Stimulated activated CD4-positive, alpha-beta T cell treated with anti-CD3 and anti-CD28 coated beads, TNF-alpha, amount 100 ng/mL, for 1 hour (primary cell): ENCODE measurements around the gene ANO1.

Experiments used
- DNase-seq, 3 donors: peaks; one replicate each; pipeline ENCODE4 v3.0.0-alpha.2; 2020; ENCODE audit warnings: low read depth in 3 of 3, low spot score in 1 of 3

ANO1 gene

DNA sequence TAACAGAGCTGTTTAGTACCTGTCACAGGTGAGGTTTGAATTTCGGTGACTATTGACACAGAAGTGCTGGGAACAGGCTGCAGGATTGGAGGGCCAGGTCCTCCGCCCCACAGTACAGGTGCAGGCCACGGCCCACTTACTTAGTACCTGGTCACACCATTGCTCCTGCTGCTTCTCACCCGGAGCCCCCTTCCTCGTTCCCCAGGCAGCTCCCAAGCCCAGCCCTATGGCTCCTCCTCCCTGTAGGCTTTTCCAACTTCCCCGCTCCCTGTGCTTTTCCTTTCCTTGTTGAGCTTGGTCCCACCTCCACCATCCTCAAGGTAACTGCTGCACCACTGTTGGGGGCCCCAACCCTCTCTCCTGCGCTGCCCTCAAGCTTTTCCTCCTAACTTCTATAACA lies 27.9 kb upstream of the ANO1 start:
- no peak for DNase-seq

DNA sequence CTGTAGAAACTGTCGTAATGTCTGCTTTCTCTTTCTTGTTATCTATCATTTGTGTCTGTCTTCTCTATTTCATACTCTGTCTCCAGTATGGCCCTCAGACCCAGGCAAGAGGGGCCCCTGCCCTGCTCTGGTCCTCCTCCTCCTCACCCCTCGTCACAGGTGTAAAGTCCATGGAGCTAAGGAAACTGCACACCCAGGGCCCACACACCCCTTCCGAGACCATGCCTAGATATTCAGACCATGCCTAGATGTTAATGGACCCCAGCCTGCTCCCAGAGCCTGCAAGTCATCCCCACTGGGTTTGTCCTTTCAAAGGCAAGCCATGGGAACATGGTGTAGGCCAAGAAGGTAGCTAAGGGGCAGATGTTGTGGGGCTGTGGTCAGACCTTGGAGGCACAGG lies 24.1 kb upstream of the ANO1 start:
- no peak for DNase-seq

DNA sequence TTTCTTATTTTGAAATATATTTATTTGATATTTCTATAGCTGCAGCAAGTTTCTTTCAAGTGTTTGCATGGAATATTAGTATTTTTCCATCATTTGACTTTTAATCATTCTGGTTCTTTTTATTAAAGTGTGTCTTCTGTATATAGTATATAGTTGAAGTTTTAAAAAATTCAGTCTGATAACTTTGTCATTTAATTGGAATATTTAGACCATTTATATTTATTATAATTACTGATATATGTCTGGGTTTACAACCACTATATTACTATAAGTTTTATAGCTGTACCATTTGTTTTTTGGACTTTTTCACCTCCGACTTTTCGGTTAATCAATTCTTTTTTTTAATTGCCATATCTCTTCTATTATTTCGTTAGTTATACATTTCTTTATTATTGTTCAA lies 22.7 kb upstream of the ANO1 start:
- no peak for DNase-seq

DNA sequence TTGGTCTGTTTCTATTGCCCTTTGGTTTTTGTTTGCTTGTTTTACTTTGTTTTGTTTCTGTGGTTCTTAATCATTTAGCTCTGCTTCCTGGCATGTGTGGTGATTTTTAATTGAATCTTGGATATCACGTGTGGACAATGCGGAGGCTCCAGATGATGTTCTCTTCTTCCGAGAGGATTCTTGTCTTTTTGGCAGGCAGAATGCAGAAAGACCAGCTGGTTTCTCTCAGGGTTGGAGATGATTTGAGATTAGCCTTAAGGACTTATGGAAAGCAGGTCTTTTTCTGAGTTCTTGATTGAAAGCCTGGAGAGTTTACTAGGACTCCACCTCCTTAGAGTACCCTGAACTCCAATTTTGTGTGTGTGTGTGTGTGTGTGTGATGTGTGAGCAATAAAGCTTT lies 21.0 kb upstream of the ANO1 start:
- DNase-seq, result no peak

DNA sequence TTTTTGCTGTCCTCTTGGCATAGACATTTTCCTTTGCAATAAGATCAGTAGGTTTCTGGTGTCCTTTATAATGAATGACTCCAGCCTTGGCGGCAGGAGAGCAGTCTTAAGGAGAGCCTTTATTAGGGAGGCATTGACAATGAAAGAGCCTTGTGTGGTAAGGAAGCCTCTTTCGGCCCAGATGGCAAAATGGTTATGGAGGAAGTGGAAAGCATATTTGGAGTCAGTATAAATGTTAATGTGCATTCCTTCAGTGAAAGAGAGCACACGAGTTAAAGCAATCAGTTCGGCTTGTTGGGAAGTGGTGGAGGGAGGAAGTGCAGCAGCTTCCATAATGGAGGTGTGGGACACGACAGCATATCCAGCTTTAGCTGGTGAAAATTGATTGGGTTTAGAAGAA lies 18.1 kb upstream of the ANO1 start:
- no peak for DNase-seq

DNA sequence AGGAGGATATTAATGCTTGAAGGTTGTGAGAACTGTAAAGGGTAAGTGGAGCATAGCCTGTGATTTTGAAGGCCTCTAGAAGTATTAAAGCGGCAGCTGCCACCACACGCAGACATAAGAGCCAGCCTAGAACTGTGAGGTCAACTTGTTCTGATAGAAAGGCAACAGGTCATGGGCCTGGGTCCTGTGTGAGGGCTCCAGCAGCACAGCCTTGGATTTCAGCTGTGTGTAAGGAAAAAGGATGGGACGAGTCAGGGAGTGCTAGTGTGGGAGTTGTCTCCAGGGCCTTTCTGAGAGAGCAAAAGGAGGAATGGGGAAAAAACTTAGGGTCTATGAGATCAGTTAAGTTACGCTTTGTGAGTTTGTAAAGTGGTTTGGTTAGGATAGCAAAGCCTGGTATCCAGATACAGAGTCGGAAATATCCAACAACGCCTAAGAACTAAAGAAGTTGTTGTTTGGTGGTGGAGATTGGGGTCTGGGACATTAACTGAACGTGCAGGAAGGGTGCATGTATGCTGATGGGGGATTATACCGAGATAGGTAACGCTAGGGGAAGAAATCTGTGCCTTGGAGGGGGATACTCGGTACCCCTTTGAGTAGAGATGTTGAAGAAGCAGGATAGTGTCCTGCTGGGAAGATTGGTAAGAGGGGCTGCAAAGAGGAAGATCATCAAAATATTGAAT lies 17.4 kb upstream of the ANO1 start:
- DNase-seq, result no peak

DNA sequence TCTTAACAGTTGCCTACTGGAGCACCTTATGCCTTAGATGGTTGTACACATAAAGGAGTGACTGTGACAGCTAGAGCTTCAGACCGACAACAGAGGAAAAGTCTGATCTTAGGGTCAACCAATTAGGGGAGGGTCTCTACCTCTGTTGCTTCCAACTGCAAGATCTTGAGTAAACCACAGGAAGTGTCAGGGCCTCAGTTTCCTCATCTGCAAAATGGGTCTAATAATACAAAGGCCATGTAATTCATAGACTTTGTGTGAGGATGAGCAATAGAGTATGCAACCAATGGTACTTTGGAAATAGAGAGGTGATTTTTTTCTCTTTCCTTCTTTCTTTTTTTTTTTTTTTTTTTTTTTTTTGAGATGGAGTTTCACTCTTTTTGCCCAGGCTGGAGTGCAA lies 16.4 kb upstream of the ANO1 start:
- no peak for DNase-seq

DNA sequence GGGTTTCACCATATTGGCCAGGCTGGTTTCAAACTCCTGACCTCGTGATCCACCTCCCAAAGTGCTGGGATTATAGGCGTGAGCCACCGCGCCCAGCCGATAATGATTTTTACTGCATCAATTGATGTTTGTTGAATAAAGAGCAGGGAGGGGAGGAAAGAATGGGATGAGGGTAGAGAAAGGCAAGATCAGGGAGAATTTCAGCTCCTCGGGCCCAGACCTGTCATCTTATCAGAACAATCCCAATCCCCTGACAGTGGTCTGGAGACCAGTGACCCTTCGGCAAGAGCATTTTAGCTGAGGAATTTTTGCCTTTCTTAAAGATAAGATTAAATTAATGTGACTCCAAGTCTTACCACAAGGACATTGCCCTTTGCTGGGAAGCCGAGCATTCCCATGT lies 15.0 kb upstream of the ANO1 start:
- no peak for DNase-seq

DNA sequence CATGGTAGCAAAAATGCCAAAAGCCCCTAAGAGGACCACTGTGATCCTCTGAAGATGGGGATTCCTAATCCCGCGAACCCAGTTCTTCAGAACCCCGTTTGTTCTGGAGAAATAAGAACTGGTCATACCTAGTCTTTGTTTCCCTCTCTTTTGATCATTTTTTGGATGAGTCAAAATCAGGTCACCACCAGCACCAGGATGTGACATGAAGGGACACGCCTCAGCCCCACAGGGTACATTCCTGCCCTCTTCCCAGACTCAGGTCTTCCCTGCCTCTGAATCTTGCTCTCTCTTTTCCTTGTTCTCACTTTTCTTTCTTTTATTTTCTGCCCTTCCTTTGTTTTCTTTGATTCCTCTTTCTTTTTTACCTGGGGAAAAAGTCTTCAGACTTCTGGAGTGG lies 14.6 kb upstream of the ANO1 start:
- DNase-seq, result no peak

DNA sequence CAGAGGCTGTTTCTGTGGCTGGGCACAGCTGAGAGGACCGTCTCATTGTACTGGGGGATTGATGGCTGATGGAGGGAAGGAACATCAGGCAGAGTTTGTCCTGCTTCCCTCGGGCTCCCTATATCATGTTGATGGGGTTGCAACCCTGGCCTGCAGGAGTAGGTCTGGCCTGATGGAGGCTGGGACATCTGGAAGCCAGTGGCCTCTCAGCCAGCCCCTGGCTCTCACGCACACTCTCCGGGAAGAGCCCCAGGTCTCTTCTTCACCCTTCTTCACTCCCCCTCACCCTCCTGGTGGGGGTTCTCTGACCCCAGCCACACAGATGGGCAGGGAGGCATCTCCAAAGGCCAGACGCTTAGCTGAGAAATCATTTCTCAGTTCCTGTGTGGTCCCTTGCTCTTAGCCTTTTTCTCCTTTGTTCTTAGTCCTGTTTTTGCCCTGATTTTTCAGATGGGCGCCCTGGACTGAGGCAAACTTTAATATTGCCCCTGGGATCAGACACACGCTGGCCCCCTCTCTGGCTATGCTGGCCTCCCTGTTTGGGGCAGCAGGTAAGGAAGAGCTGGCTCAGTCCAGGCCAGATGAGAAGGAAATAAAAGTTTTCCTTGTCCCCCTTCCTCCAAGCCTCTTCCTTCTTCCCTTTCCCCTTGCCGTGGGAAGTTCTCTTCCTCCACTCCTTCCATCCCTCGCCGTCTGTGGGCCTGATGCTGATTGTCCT lies 13.9 kb upstream of the ANO1 start:
- no peak for DNase-seq

DNA sequence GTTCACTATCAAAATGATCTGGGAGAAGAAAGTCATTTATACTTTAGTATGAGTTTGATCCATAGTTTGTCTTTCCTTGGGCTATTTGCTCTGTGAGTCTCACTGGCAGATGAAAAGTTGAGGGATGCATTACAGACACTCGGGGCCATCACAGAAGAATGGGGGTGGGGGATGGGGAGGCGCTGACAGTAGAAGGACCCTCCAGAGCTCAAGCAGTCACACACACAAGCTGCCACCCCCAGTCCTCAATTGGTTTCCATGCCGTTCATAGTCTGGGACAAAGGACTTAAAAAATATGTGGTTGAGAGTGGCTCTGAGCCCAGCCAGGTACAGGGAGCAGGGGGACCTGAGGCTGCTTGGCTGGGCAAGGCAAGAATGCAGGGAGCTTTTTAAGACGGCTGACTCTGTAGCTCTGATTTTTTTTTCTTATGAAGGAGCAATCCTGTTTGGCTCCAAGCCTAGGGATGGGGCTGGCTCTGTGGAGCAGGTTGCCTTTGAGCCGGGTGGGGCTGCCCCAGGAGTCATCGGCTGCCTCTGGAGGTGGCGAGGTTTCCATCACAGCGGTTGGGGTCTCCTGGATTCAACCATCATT lies 13.3 kb upstream of the ANO1 start:
- DNase-seq, result no peak

DNA sequence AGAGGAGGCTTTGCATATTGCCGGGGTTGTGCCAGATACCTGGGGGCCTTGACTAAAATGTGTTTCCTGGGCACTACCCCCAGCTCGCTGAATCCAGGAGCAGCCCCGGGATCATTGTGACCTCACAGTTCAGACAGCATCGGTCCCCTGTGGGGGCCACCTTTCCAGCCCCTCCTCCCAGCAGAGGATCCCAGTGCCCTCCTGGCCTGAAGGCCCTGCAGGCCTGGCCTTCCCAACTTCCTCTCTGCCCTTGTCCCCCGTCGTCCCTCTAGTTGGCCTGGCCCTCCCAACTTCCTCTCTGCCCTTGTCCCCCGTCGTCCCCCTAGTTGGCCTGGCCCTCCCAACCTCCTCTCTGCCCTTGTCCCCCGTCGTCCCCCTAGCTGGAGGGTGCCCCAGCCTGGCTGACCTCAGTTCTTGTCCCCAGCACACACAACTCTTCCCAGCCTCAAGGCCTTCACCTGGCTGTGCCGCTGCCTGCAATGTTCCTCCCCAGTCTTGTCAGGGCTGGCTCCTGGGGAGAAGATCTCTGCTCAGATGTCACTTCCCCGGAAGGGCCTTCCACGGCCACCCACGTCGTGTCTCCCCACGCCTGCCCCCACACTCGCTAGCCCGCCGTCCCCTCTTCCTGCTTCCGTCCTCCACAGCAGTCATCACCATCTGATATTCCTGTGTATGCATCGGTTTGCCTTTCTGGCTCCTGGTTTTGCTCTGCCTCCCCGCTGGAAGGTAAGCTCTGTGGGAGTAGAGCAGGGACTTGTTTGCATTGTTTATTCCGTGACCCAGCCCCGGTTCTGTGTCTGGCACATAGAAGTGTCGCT lies 12.6 kb upstream of the ANO1 start:
- DNase-seq, result no peak

DNA sequence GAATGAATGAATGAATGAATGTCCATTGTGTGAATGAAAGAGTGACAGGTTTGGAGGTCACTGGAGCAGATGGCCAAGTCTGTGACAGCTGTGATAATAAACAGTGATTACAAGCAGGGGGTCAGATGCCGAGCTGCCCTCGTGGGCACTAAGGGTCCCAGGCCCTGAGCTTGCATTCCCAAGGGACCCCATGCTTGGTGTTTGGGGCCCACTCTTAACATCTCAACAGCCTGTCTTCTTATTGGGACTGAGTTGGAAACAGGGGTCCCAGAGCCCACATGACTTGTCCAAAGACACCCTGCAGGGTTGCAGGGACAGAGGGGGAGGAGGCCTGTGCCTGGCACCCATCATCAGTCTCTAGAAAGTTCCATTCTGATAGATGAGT lies 12.0 kb upstream of the ANO1 start:
- DNase-seq, result no peak

DNA sequence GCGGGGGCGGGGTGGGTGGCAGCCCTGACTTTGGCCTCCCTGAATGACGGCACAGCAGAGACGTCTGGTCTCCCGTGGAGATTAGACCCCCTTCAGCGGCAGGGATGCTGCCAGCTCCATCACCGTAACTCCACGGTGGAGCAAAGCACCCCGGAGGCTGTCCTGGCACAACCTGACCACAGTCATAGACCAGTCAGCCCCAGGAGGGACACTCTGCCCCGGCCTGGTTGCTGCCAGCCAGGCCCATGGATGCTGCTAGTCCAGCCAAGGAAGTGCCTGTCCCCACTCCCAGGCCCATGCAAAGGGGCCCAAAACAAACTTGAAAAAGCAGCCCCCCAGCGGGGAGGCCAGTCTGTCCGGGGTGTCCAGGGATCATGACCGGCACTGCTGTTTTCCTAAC lies 11.5 kb upstream of the ANO1 start:
- DNase-seq, result no peak

DNA sequence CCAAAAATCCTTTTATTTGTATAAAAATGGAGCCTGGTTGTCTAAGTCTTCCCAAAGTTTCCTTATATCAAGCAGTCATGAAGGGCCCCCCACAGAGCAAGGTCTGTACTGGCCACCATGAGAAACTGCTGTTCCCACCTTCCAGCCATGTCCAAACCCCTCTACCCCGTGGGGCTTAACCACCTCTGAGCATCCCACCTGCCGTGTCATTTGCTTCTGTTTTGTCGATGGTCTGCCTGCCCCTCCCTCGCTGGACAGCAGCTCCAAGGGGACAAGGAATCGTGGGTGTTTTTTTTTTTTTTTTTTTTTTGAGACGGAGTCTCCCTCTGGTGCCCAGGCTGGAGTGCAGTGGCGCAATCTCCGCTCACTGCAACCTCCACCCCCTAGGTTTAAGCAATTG lies 11.1 kb upstream of the ANO1 start:
- no peak for DNase-seq

DNA sequence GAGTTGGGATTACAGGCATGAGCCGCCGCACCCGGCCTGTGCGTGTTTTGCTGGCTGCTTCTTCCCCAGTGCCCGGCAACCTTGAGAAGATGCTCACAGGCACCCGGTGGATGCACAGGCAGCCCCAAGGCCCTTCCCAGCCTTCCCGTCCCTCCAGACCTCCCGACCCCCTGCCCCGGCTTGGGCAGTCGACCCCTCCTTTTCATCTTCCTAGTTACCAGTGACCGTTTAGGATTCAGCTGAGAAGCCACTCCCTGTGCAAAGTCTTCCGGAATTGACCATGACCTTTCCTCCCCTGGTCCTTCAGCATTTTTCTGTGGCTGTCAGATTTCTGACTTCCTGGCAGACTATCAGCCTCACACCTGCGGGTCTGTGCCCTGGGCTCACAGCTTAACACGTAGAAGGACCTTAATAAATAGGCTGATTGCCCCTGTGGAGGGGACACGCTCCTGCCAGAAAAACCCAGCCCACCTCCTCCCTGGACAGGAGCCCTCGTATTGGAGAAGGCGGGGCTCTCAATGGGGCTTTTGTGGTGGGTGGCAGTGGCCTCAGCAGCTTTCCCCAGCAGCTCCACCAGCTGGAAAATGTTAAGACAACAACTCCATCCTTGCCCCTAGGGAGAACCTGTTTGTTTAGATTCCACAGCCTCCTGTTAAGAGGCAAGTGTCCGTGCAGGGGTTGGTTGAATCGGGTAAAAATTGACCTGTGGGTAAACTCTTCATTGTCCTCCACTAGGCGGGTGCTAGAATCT lies 10.4 kb upstream of the ANO1 start:
- DNase-seq, result no peak

DNA sequence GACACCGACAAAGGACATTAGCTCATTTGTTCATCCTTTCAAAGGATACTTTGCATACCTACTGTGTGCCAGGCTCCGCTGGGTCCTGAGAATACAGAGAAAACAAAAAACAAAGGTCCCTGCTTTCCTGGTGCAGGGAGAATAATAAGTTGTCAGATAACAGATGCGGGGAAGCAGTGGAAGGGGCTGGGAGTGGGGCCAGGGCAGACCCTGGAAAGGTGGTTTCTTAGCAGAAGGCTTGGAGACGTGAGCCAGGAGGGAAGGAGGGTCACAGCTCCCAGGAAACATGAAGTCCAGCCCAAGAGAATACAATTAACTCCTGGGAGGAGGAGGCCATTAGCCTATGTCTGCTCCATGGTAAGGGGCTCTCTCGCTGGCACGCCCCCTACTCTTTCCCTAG lies 9.8 kb upstream of the ANO1 start:
- DNase-seq, result no peak

DNA sequence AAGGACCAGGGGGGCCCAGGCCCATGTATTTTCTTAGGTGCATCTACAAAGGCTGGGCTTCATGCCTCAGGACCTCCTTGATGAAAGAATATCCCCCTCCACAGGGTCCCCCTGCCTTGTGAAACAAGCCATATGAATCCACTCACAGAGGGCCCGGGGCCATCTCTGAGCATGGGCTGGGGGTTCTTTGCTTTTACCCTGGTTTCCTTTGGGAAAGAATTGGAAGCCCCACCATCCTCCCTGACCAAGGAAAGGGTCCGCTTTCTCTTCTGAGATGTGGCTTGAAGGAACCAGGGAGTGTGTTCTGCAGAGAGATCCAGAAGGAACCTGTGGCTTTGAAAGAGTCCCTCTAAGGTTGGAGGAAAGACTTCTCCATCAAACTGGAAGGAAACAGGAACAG lies 9.2 kb upstream of the ANO1 start:
- DNase-seq, result no peak

DNA sequence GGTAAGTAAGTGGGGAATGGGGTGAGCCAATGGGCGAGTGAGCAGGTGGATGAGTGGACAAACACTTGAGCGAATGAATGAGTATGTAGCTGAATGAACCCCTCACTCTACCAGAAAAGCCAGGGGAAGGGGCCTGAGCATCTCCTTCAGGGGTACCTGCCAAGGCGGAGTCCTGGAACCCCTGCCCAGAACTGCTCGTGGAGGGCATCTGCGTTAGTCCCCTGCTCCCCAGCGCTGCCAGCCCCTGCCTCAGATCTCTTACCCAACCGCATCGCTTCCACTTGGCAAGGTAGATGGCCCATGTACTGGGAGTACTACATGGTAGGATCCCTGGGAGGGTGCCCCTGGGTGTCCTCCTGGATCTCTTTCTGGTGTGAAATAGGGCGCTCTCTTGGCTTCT lies 7.4 kb upstream of the ANO1 start:
- DNase-seq, result no peak

DNA sequence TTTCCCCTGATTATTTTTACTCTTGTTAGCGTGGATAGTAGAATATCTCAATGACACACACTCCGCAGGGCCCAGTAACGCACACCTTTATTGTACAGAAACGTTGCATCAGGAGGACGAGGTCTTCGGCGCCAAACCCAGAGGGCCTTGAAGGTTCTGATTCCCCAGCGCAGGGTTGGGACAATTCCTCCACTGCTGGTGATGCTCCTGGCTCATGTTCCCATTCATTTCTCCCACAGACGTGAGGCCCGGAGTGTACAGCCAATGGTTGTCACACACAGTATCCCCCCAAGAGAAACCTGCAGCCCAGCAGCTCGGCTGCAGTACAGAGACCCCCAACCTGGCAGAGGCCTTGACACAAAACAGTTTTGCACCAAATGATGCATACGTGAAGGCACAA lies 6.1 kb upstream of the ANO1 start:
- DNase-seq, result no peak

DNA sequence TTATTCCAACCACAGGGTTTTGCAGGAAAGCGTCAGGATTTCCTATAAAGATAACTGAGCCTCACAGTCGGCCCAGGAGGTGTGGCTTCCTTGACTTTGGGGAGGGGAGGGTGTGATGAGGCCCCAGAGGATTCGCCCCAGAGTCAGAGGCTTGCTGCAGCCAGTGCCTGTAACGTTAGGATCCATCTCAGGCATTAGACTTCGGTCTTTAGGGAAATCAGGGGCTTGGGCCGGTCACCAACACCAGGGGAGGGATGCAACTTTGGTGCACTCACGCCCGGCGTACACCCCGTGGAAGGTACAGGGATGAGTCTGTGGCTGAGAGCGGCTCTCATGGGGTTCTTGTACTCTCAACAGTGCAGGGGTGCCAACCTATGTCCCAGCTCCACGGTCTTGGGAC lies 5.7 kb upstream of the ANO1 start:
- DNase-seq, result no peak
